HG03565 (cell line): ENCODE data around the gene AVPI1.
"Not testable (repeated sequence)": the region's sequence is repeated elsewhere in the genome, so short reads cannot be mapped to it uniquely, and the experiment has no call there.

ENCODE experiments used
- ATAC-seq: cut with Tn5 transposase; IDR thresholded peaks from one replicate; pipeline ENCODE4 v1.9.1; 2021; ENCODE audit warnings: mild to moderate bottlenecking, moderate library complexity; ENCODE audit not compliant: unreplicated experiment

Gene AVPI1

DNA sequence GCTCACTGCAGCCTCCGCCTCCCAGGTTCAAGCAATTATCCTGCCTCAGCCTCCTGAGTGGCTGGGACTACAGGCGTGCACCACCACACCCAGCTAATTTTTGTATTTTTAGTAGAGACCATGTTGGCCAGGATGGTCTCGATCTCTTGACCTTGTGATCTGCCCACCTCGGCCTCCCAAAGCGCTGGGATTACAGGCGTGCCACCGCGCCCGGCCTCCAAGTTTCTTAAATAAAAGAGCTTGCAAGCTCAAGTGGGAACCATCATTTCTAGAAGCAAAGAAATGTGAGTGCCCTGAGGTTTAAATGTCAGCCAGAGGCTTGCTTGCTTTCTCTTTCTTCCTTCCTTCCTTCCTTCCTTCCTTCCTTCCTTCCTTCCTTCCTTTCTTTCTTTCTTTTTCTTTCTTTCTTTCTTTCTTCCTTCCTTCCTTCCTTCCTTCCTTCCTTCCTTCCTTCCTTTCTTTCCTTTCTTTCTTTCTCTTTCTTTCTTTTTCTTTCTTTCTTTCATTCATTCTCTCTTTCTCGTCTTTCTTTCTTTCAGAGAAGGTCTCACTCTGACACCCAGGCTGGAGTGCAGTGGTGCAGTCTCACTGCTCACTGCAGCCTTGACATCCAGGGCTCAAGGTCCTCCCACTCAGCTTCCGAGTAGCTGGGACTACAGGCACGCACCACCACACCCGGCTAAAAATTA is 44.4 kb downstream of the AVPI1 start:
- not testable (repeated sequence) for ATAC-seq

DNA sequence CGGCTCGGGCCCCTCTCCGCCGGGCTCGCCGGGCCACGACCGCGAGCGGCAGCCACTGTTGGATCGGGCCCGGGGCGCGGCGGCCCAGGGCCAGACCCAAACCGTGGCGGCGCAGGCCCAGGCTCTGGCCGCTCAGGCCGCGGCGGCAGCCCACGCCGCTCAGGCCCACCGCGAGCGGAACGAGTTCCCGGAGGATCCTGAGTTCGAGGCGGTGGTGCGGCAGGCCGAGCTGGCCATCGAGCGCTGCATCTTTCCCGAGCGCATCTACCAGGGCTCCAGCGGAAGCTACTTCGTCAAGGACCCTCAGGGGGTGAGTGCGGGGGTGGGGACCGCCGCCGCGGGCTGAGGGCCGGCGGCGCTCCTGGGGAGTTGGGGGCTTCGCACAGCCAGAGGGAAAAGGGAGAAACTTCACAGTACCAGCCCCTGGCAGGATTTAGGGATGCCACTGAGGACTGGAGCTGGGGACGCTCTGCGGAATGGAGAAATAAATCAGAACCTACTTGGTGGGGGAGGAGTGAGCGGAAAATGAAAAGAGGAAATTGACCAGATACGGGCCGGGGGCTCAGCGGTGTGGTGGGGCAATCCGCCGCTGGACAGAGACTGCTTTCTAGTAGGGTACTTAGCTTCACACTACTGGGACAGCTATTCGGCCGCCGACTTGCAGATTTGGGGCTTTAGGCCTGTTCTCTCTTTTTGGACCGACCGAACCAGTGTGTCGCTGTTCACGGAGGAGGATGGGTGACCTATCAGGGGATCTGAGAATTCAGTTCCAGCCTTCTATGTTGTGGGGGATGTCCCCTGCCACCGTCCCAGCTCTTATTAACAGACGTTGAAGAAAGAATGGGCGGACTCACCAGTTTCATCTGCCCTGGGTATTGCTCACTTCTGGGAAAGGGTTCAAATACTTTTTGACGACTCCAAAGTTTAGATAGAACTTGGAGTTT is 45.9 kb downstream of the AVPI1 start:
- peak; percentile 16 for ATAC-seq

DNA sequence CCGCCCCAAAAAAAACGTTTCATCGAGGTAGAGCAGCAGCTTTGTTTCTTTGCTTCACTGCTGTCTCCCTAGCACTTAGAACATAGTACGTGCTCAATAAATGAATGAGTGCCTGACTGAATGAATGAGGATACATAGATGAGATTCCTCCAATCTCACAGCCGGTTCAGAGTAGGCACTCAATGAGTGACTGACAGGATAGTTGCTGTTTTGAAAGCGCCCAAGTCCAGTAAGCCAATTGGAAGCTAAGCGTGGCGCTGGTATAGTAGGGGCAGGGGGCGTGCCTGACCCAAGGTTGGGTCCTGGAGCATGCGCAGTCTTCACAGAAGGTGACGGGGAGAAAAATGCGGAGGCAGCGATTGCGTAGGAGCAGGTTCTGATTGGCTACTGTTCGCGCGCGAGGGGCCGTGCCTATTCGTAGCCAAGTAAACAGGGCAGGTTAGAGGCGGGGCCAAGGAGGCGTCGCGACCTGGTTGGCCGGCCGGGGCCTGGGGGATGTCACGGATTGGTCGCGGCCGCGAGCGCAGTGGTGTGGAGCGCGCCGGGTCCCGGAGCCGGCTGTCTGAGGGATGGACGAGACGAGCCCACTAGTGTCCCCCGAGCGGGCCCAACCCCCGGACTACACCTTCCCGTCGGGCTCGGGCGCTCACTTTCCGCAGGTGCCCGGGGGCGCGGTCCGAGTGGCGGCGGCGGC is 46.7 kb downstream of the AVPI1 start, which contains the start of gene PI4K2A:
PI4K2A (plus strand) TSS at position 498 of the 694 bp plus-strand sequence; CDS start at position 570, 72 bp downstream.
- peak; percentile 91 for ATAC-seq

GRCh38 chr10:97639090-97639489 is 48.0 kb downstream of the AVPI1 start:
- ATAC-seq, result not testable (repeated sequence)

GRCh38 chr10:97635577-97635976 is 51.5 kb downstream of the AVPI1 start:
- no peak for ATAC-seq

DNA sequence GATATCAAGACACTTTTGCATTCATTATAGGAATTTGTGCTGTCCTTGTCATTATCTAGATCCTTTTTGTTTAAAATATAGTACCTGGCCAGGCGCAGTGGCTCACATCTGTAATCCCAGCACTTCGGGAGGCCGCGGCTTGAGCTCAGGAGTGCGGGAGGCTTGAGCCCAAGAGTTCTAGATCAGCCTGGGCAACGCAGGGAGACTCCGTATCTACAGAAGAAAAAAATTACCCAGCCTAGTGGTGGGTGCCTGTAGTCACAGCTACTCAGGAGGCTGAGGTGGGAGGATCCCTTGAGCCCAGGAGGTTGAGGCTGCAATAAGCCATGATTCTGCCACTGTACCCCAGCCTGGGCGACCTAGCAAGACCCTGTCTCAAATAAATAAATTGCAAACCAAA is 53.1 kb downstream of the AVPI1 start:
- ATAC-seq, result no peak

DNA sequence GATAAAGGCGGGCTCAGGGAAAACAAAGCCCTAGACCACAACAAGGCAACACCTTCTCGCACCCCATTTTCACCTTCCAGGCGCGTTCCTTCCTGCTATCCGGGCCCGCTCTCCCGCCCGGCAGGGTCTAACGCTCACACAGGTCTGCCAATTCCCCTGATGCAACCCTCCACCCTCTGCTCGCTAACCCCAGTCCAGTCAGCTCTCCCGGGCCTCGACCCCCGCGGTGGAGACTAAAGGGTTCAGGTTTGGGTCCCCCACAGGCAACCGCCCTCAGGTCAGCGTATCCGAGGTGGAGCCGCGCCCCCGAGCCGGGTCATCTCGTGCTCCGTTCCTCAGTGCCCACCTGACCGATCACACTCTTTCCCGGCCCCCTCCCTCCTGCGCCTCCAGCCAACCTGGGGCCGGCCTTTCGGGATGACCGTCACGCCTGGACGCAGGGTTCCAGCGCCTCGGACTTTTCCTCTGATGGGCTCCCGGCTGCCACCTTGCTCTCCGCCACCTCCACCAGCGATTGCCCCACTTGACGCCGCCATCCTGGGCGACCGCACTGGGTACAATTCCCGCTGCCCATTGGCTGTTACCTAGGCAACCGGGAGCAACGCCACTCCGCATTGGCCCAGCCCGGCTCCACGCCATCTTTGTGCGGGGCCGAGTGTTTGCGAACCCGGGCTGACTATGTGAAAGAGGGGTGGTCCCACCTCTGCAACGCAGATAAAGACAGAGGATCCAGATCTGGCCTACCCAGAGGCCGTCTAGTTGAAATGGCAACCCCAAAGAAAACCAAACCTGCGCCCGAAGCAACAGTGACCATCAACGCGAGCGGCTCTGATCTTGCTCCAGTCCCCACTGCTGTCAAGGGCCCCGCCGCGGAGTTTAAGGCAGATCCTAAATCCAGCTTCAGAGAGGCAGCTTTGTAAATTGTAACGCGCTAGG is 53.8 kb downstream of the AVPI1 start, which contains the start of gene MORN4:
MORN4 (minus strand) TSS at position 552 of the 936 bp plus-strand sequence. CDS start 13,847 bp downstream, outside the sequence.
- ATAC-seq, result peak; percentile 97

GRCh38 chr10:97631098-97631497 is 55.9 kb downstream of the AVPI1 start:
- ATAC-seq, result no peak

GRCh38 chr10:97629289-97629688 is 57.8 kb downstream of the AVPI1 start:
- no peak for ATAC-seq

DNA sequence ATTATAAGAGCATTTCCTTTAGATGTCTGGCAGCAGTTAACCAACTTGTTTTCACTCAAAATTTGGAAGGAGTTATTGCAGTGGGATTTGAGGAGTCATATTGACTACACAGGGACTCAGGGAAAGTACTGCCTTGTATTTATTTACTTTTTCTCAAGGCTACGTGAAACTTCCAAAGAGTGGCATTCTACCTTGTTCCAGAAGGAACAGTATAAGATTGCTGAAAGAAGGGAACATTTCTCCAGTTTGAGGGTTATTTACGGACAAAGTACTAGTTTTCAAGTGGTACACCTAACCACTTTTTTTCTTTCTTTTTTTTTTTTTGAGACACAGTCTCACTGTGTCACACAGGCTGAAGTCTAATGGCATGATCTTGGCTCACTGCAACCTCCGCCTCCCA is 58.8 kb downstream of the AVPI1 start:
- ATAC-seq, result no peak

DNA sequence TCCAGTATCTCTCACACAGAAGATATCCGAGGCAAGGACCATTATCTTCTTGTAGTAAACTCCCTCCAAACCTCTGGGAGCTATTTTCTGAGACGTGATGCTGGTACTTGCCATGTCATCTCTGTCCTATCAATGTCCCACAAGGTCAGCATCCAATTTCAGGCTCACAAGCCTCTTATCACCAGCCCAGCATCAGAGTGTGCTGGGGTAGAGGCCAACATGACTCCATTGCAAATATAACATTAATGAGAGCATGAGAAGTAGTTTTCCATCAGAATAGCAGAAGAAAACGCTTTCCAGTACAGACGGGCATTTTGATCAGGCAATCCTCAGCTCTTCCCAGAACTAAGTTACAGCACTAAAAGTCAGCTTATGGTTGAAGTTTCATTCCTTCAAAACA is 59.3 kb downstream of the AVPI1 start:
- no peak for ATAC-seq
